Adrenal gland (tissue), 12 donors: Measurements from ENCODE around the gene CNNM4. TPM values are rescaled to one million over a fixed set of nuclear protein-coding genes. Genes with fewer than 3 reads are reported as not detected.

Experiments used
- DNase-seq, 7 donors: peaks; one replicate each; pipeline ENCODE4 v3.0.0-alpha.2; 2019 to 2020
- H3K27ac ChIP-seq, 5 donors: fragments of 200-600 bp; sonication (generic) in 4 of 5; 1 replicate in 3 of 5; 2 replicates in 2 of 5; pipeline versions ENCODE4 v1.5.1 to v1.8.0; 2016 to 2020; ENCODE audit warnings: mild to moderate bottlenecking in 1 of 5
- H3K27me3 ChIP-seq: fragments of 200-600 bp; 2 replicates; pipeline ENCODE4 v1.8.0; 2021
- H3K36me3 ChIP-seq, 2 donors: fragments of 200-600 bp; replicated peaks in 1 of 2; 1 replicate in 1 of 2; 2 replicates in 1 of 2; pipeline versions ENCODE4 v1.5.1 to v1.8.0; 2018 to 2022
- H3K4me1 ChIP-seq, 2 donors: fragments of 200-600 bp; replicated peaks in 1 of 2; 1 replicate in 1 of 2; 2 replicates in 1 of 2; pipeline versions ENCODE4 v1.5.1 to v1.8.0; 2018 to 2021
- H3K4me3 ChIP-seq, 4 donors: fragments of 200-600 bp; sonication (generic) in 3 of 4; one replicate each; pipeline ENCODE4 v1.5.1; 2016 to 2018
- H3K9me3 ChIP-seq, 3 donors: fragments of 200-600 bp; sonication (generic) in 1 of 3; replicated peaks in 1 of 3; 1 replicate in 2 of 3; 2 replicates in 1 of 3; pipeline versions ENCODE4 v1.5.1 to v1.8.0; 2016 to 2021
- CTCF ChIP-seq, 6 experiments: fragments of 450-650 bp in 4 of 6; fragments of 200-600 bp in 2 of 6; sonication (generic) in 1 of 6; IDR thresholded peaks; 1 replicate in 5 of 6; 2 replicates in 1 of 6; pipeline versions ENCODE4 v1.5.1 to v1.8.0; 2016 to 2021; ENCODE audit warnings: antibody characterized with exemption in 6 of 6, mild to moderate bottlenecking in 2 of 6, moderate library complexity in 1 of 6
- POLR2A ChIP-seq, 2 donors: fragments of 450-650 bp; IDR thresholded peaks; one replicate each; pipeline ENCODE4 v1.6.1; 2017; ENCODE audit warnings: antibody characterized with exemption in 2 of 2, mild to moderate bottlenecking in 2 of 2, moderate library complexity in 1 of 2
- WGBS, 4 donors: extraction: QIAGEN DNeasy Blood & Tissue Kit in 2 of 4; methylation state at CpG; one replicate each; pipeline versions ENCODE4 v1.1.5 to v1.1.7; 2013 to 2017; 5-methylcytosine and 5-hydroxymethylcytosine counted together
- intact Hi-C, 2 donors: fragments of 100-400 bp; cut with DNase I; formaldehyde crosslinking; loops; one replicate each; pipeline versions ENCODE4 v1.14.1 to v1.15.0; 2022 to 2023
- polyA plus RNA-seq, 3 donors: library from polyadenylated mRNA; stranded (reverse); fragments of 200-250 nt in 2 of 3; fragments of 350-450 nt in 1 of 3; fragmentation: Illumina TruSeq in 1 of 3; extraction: RNeasy Lipid Tissue Mini Kit (QIAGEN cat#74804) in 1 of 3; gene quantifications; one replicate each; pipeline ENCODE4 v1.2.3, GENCODE V29; 2013 to 2014
- total RNA-seq, 9 donors: library from RNA; depleted of rRNA in 4 of 9; stranded (reverse); fragments of >200 nt in 4 of 9; fragments of 120-200 nt in 1 of 9; fragmentation: NEBNext Ultra II Directional in 1 of 9; extraction: Animal tissue kit (Norgen Biotek cat#: 25700) in 1 of 9; gene quantifications; one replicate each; pipeline versions ENCODE4 v1.1.0 to v1.2.4, GENCODE V29; 2013 to 2023
- donor health status: healthy with polysubstance abuse.
- donor health status: Bipolar disorder and iron deficiency.
- donor health status: DM: yes; HTN: yes; CAD: no.
- donor health status: DM: no; HTN: no; CAD: no.
- donor health status: DM: no; HTN: no; CAD: no.
- donor health status: DM: yes; HTN: yes; CAD: no.

The CNNM4 gene
- total and polyA plus RNA-seq, 12 donors, result 2.2 to 7.7 (median 4.4) TPM

GRCh38 chr2:96843538-96844268, 83.0 kb downstream of the CNNM4 start, which contains the start of gene ANKRD23:
TSS of gene ANKRD23 (minus strand) at chr2:96844021. CDS start at chr2:96843992, 29 bp downstream.
- WGBS, 4 donors, result 88 to 95% (median 92%) methylated on average over 13 to 14 of the region's 14 CpGs
- intact Hi-C loops, result no loop called here

DNA sequence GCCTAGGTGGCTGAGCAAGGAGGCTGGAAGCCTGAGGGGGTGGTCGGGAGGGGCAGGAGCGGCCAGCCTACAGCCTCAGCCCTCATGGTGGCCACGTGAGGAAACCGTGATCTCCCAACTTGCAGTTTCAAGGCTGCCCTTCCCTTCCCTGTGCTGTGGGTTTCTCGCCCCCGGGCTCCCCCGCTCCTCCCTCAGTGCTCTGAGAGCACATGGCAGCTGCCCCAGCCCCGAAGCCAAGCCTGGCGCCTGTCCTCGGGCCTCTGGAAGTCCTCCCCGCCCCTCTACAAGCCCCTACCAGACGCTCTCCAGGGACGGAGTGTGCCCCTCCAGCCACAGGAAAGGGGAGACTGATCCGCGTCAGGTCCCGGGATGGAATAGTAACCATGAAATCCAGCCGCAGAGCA, 83.7 kb downstream of the CNNM4 start:
- H3K4me3 ChIP-seq, result no peak overlapping the region
- H3K4me1 ChIP-seq, result peaks cover 5 to 10% of the 10 kb centered on the region in 2 donors
- intact Hi-C loops, result no loop called here
- no peaks in the 10 kb centered on the region for H3K27me3 ChIP-seq
- DNase-seq, result no peak
- no peaks in the 10 kb centered on the region for H3K9me3 ChIP-seq
- 85 to 93% (median 89%) methylated on average over 7 to 17 of the region's 17 CpGs for WGBS, 4 donors
- no peak overlapping the region for H3K27ac ChIP-seq
- peaks cover 0 to 26% of the 10 kb centered on the region in 2 donors for H3K36me3 ChIP-seq
- TF ChIP-seq CTCF (IDR thresholded peaks at IDR 0.05), result no peak
- no peak for TF ChIP-seq POLR2A (IDR thresholded peaks at IDR 0.05)

More at GRCh38 chr2:96843538-96844268, 83.0 kb downstream of the CNNM4 start, which contains the start of gene ANKRD23:
- Histone ChIP-seq H3K27ac (no peak within 1 kb of the TSS), H3K36me3 (peaks cover 0 to 23% of the 10 kb centered on the region in 2 donors), H3K9me3 (no peaks in the 10 kb centered on the region), H3K4me3 (no peak within 1 kb of the TSS), H3K27me3 (no peaks in the 10 kb centered on the region), H3K4me1 (peaks cover 5 to 8% of the 10 kb centered on the region in 2 donors)
- no peak for DNase-seq
- TF ChIP-seq CTCF (IDR thresholded peaks at IDR 0.05) (no peak), POLR2A (IDR thresholded peaks at IDR 0.05) (no peak)

DNA sequence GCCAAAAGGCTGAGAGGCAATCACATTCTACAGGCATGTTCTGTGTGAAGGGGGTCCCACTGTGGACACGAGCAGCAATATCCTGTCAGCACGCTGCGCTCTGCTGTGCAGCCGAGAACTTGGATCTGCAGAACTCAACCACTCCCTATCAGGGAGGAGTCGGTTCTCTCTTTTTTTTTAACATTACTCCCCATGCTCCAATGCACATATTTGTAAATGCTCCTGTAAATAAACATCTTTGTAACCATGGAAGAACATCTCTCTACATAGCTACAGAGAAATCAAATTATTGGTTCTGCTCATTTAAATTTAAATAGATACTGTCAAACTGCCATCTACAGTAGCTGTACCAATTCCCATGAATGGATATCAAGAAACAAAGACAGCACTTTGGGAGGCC, 86.1 kb downstream of the CNNM4 start:
- Histone ChIP-seq H3K9me3 (no peaks in the 10 kb centered on the region), H3K27me3 (no peaks in the 10 kb centered on the region), H3K4me1 (peaks cover 5 to 10% of the 10 kb centered on the region in 2 donors), H3K4me3 (no peak overlapping the region), H3K36me3 (peaks cover 0 to 40% of the 10 kb centered on the region in 2 donors), H3K27ac (no peak overlapping the region)
- no peak for TF ChIP-seq POLR2A (IDR thresholded peaks at IDR 0.05)
- TF ChIP-seq CTCF (IDR thresholded peaks at IDR 0.05), result no peak
- 92 to 97% (median 94%) methylated on average over 5 of the region's 5 CpGs for WGBS, 4 donors
- intact Hi-C loops, result no loop called here
- DNase-seq, result no peak

DNA sequence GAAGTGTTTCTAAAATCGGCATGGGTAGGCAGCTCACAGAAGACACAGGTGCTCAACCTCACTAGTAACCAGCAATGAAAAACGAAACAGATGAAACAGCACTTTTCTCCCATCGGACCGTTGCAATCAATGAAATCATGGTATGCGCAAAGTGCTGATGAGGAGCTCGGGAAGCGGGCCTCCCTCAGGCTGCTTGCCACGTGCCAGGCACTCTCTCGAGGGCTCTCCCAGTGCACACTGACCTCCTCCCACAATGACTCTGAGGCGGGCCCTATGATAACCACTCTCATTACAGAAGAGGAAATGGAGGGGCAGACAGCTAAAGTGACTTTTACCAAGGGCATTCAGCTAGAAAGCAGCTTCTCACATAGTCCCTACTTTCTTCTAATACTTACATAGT, 86.9 kb downstream of the CNNM4 start:
- H3K27me3 ChIP-seq, result no peaks in the 10 kb centered on the region
- 83 to 91% (median 87%) methylated on average over 10 of the region's 10 CpGs for WGBS, 4 donors
- H3K36me3 ChIP-seq, result peaks cover 0 to 42% of the 10 kb centered on the region in 2 donors
- no peaks in the 10 kb centered on the region for H3K9me3 ChIP-seq
- intact Hi-C loops, result no loop called here
- DNase-seq, result no peak
- TF ChIP-seq CTCF (IDR thresholded peaks at IDR 0.05) (no peak), POLR2A (IDR thresholded peaks at IDR 0.05) (no peak)
- H3K4me1 ChIP-seq, result peaks cover 5 to 10% of the 10 kb centered on the region in 2 donors
- no peak overlapping the region for H3K4me3 ChIP-seq
- peak overlapping the region in 2 of 5 donors; percentile 22 to 52 for H3K27ac ChIP-seq
